Measurements from ENCODE around the gene PLXNA4.

GRCh38 chr7:132321387-132321786 is 254.9 kb downstream of the PLXNA4 start:
- no peak for TF ChIP-seq POLR2A (IDR thresholded peaks at IDR 0.05)
- no peak for TF ChIP-seq CTCF (IDR thresholded peaks at IDR 0.05)
- TF ChIP-seq EP300 (IDR thresholded peaks at IDR 0.05): no peak
- no peak for TF ChIP-seq POLR2AphosphoS5 (IDR thresholded peaks at IDR 0.05)

Measured in stomach (tissue), 4 donors.